Inflammatory macrophage (primary cell): ENCODE measurements around the gene ANKRD31.
"Not testable (repeated sequence)": the region's sequence is repeated elsewhere in the genome, so short reads cannot be mapped to it uniquely, and the experiment has no call there.

Experiments
- DNase-seq, 2 donors: peaks; one replicate each; pipeline ENCODE4 v3.0.0-alpha.2; 2020 to 2022

The ANKRD31 gene

GRCh38 chr5:75220787-75221186 is 15.9 kb downstream of the ANKRD31 start:
- not testable (repeated sequence) for DNase-seq

GRCh38 chr5:75214928-75215327 is 21.8 kb downstream of the ANKRD31 start:
- DNase-seq, result no peak

GRCh38 chr5:75214409-75214808 is 22.3 kb downstream of the ANKRD31 start:
- no peak for DNase-seq

DNA sequence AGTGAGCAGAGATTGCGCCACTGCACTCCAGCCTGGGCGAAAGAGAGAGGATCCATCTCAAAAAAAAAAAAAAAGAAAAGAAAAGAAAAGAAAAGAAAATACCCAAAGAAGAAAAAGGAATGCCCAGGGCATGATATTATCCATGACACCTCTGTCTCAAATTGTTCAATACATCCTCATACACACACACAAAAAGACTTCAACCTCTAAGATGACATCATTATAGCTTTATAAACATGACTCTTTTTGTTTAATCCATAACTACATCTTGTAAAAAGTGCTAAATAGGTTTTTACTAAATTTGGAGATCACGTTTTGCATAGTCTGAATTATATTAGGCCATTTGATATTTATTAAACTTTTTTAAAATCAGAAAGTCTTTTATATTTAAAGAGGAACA is 33.1 kb downstream of the ANKRD31 start:
- no peak for DNase-seq

- DNase-seq, result no peak
These were observed 33.7 kb downstream of the ANKRD31 start for GRCh38 chr5:75202935-75203334.

GRCh38 chr5:75200776-75201175 is 35.9 kb downstream of the ANKRD31 start:
- DNase-seq, result no peak

- no peak for DNase-seq
These were observed 36.7 kb downstream of the ANKRD31 start for GRCh38 chr5:75199946-75200345.

DNA sequence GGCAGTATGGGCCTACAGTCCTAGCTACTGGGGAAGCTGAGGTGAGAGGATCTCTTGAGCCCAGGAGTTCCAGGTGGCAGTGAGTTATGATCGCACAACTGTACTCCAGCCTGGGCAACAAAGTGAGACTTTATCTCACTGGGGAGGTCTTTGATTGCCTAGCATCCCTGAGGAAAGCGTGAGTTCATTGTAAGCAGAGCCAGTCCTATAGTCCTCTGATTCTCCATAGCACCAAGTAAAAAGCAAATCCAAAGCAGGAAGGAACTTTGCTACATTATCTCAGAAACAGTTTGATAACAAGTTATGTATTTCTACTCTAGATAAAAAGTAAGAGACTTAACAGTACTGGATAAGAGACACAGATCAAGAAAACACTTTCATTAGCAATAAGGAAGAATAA is 37.6 kb downstream of the ANKRD31 start:
- no peak for DNase-seq

DNA sequence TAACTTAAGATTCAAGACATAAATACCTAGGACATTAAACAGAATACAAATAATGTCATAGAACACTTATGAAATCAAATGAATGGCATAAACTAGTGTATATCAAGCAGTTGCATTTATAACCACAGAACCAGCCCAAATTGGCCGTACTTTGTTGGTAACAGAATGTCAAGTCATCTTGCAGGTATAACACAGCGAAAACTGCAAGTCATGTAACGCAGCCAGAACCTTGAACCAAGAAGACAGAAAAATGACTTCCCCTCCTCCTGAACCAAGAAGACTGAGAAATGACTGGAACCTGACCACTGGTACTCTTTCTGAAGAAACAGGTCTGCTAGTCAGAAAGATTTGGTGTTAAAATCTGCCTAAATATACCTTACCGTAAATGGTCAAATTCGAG is 38.9 kb downstream of the ANKRD31 start:
- no peak for DNase-seq

- no peak for DNase-seq
These were observed 43.9 kb downstream of the ANKRD31 start for GRCh38 chr5:75192804-75193203.

DNA sequence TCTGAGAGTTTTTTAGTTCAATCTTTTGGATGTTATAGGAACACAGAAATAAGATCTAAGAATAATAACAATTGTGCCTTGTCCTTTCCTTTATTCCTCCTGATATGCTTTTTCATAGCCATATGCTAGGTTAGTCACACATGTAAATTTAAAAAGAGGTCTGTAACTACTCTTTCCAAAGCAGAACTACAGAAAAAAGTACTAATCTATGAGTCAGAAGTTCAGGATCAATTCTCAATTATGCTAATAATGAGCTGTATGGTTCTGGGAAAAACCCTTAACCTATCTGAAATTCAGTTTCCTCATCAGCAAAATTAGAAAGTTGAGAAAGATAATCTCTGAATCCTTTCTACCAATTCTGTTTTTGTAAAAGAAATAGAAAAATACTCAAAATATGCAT is 44.4 kb downstream of the ANKRD31 start:
- DNase-seq, result no peak

DNA sequence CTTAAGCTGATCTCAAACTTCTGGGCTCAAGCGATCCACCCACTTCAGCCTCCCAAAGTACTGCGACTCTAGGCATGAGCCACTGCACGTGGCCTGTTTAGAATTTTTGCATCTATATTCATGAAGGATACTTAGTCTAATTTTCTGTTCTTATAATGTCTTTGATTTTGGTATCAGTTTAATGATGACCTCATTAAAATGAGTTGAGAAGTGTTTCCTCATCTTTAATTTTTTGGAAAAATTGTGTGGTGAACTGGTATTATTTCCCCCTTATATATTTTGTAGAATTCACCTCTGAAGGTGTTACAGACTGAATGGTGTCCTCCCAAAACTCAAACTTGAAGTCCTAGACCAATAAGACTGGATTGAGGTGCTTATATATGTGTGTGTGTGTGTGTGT is 46.5 kb downstream of the ANKRD31 start:
- DNase-seq, result no peak

DNA sequence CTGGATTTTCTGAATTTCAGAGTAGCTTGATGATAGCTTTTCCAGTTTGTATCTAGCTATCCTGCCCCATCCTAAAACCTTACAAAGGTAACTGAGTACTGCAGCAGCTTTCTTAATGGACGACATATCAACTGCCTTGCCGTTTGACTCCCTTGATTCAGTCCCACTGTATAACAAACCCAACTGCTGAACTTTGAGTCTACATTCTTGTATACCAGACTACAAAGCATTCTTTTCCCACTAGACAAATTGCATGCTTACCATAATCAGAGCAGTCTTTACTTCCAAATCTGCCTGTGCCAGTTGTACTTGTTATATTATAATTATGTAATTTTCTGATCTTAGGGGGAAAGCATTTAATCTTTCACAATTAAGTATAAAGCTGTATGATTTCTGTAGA is 47.3 kb downstream of the ANKRD31 start:
- no peak for DNase-seq

- DNase-seq, result no peak
These were observed 50.9 kb downstream of the ANKRD31 start for GRCh38 chr5:75185763-75186162.

DNA sequence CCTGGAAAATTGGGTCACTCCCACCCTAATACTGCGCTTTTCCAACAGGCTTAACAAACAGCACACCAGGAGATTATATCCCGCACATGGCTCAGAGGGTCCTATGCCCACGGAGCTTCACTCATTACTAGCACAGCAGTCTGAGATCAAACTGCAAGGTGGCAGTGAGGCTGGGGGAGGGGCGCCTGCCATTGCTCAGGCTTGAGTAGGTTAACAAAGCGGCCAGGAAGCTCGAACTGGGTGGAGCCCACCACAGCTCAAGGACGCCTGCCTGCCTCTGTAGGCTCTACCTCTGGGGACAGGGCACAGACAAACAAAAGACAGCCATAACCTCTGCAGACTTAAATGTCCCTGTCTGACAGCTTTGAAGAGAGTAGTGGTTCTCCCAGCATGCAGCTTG is 60.7 kb downstream of the ANKRD31 start:
- not testable (repeated sequence) for DNase-seq

GRCh38 chr5:75174872-75175271 is 61.8 kb downstream of the ANKRD31 start:
- not testable (repeated sequence) for DNase-seq

- DNase-seq, result no peak
These were observed 67.2 kb downstream of the ANKRD31 start for GRCh38 chr5:75169516-75169915.

DNA sequence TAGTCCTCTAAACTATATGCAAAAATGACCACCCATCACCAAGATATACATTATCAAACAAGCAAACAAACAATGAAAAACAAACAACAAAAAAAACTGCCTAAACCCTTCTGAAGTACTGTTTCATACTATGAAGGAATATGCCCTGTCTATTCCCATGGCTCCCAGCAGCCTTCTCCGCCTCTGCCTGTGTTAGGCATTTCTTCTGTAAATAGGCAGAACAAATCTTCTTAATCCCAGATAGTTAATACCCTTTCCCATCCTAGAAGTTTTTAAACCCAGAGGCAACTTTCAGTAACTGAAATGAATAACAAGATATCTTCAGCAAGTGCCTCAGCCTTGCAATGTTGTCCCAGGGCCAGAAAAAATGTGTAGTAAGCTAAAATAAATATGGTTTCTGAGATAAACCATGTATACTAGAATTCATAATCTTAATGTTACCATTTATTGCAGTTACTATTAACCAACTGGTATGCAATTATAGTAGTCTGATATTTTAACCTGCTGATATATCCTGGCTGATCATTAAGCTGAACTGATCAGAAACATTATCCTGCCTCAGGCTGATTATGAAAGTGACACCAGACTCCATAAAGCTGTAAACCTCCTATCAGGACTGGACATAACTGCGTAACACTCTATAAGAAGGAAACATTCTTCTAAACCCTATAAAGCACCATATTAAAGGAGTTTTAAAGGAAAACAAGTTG is 68.5 kb downstream of the ANKRD31 start:
- DNase-seq, result no peak

- DNase-seq, result no peak
These were observed 69.3 kb downstream of the ANKRD31 start for GRCh38 chr5:75167345-75167744.

- not testable (repeated sequence) for DNase-seq
These were observed 75.2 kb downstream of the ANKRD31 start for GRCh38 chr5:75161508-75161907.

DNA sequence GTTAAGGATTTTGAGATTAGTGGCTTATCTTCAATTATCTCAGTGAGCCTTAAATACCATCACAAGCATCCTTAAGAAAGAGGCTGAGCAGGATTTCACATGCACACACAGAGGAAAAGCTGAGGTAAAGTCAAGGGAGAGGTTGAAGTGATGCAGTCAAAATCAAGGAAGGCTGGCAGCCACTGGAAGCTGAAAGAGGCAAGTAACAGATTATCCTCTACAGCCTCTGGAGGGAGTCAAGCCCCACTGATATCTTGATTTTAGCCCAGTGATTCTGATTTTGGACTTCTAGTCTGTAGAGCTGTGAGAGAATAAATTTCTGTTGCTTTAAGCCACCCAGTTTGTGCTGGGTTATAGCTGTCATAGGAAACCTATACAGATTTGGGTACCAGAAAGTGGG is 80.1 kb downstream of the ANKRD31 start:
- no peak for DNase-seq

- no peak for DNase-seq
These were observed 83.8 kb downstream of the ANKRD31 start for GRCh38 chr5:75152860-75153259.

- DNase-seq, result no peak
These were observed 88.6 kb downstream of the ANKRD31 start for GRCh38 chr5:75148051-75148450.

GRCh38 chr5:75142566-75143136 is 94.0 kb downstream of the ANKRD31 start:
- DNase-seq, result no peak

DNA sequence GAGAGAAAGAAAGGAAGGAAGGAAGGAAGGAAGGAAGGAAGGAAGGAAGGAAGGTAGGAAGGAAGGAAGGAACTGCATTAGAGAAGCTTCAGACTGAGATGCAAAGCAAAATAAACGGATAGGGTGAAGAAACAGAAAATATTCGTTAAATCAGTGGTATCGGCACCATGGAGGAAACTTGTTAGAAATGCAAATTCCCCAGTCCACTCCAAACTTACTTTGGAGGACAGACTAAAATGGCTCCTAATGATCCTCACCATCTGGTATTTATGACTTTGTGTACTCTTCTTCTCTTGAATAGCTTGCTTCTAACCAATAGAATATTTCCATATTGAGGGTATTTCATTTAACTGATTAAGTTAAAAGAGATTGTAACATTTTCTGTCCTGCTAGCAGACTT is 96.4 kb downstream of the ANKRD31 start:
- no peak for DNase-seq
